ENCODE measurements around the gene PSG7. TPM values are rescaled to one million over a fixed set of nuclear protein-coding genes. Genes with fewer than 3 reads are reported as not detected.
"Not testable (repeated sequence)": the region's sequence is repeated elsewhere in the genome, so short reads cannot be mapped to it uniquely, and the experiment has no call there.

Gene PSG7
- total and polyA plus RNA-seq, 2 experiments from 2014 or later = not detected

GRCh38 chr19:42881279-42881678 is 55.7 kb downstream of the PSG7 start:
- peak; percentile 14 for TF ChIP-seq CTCF (IDR thresholded peaks at IDR 0.05; ENCODE audit: low read depth, low read length)
- H3K27me3 ChIP-seq; H3K9me3 ChIP-seq (ENCODE audit: low read depth); H3K4me3 ChIP-seq; H3K4me1 ChIP-seq (ENCODE audit: low read depth); H3K27ac ChIP-seq; DNase-seq (ENCODE audit: low read depth in 1 of 2, low spot score in 1 of 2); H3K36me3 ChIP-seq: not testable (repeated sequence)

- not testable (repeated sequence) for DNase-seq (ENCODE audit: low read depth in 1 of 2, low spot score in 1 of 2); H3K4me1 ChIP-seq (ENCODE audit: low read depth); H3K36me3 ChIP-seq; H3K27me3 ChIP-seq; H3K9me3 ChIP-seq (ENCODE audit: low read depth); H3K4me3 ChIP-seq; H3K27ac ChIP-seq
Observed at GRCh38 chr19:42880621-42881020, 56.4 kb downstream of the PSG7 start.

DNA sequence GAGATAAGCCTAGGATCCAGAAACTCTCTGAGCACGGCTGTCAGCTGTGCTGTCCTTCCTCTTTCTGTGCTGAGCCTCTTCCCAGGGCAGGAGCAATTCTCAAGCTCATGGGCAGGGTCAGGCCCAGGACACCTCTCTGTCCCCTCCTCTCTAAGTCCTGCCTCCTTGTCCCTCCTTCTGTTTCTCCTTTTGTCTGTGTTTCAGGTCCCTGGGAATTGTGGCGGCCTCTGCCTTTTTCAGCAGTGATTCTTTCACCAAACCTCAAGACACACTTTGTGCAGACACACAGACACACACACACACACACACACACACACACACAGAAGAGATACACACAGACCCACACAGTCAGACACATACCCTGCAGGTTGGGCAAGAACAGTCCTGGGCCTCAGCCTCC is 57.4 kb downstream of the PSG7 start, which contains the start of gene PSG1:
TSS of gene PSG1 (minus strand) at position 101 of the 400 bp plus-strand sequence. CDS start 132 bp downstream, outside the sequence.
- Histone ChIP-seq H3K4me3 (no peak within 1 kb of the TSS), H3K27me3 (no peaks in the 10 kb centered on the region), H3K9me3 (ENCODE audit: low read depth) (no peaks in the 10 kb centered on the region), H3K4me1 (ENCODE audit: low read depth) (no peaks in the 10 kb centered on the region), H3K36me3 (no peaks in the 10 kb centered on the region), H3K27ac (no peak within 1 kb of the TSS)
- TF ChIP-seq CTCF (IDR thresholded peaks at IDR 0.05; ENCODE audit: low read depth, low read length) = no peak
- no peak for DNase-seq (ENCODE audit: low read depth in 1 of 2, low spot score in 1 of 2)

DNA sequence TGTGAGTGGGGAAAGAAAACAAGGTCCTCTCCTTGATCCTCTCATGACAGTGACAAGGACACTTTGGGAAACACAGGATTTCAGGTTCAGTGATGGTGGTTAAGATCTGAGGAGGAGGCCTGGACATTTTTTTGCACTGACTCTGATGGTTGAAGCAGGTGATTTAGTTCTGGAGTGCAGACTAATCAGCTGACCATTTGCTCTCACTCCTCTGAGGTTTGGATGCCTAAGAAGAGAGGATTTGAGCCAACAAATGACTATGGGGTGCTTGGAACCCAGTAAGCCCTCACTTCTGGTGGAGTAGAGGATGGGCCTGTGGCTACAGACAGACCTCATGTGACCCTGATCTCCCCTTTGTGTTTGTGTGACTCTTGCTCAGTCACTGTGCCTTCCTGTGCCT is 60.4 kb downstream of the PSG7 start:
- H3K27me3 ChIP-seq; DNase-seq (ENCODE audit: low read depth in 1 of 2, low spot score in 1 of 2); H3K4me3 ChIP-seq; H3K4me1 ChIP-seq (ENCODE audit: low read depth); H3K27ac ChIP-seq; H3K36me3 ChIP-seq; H3K9me3 ChIP-seq (ENCODE audit: low read depth): not testable (repeated sequence)

- H3K27ac ChIP-seq = not testable (repeated sequence)
Observed at GRCh38 chr19:42875881-42876280, 61.1 kb downstream of the PSG7 start.

DNA sequence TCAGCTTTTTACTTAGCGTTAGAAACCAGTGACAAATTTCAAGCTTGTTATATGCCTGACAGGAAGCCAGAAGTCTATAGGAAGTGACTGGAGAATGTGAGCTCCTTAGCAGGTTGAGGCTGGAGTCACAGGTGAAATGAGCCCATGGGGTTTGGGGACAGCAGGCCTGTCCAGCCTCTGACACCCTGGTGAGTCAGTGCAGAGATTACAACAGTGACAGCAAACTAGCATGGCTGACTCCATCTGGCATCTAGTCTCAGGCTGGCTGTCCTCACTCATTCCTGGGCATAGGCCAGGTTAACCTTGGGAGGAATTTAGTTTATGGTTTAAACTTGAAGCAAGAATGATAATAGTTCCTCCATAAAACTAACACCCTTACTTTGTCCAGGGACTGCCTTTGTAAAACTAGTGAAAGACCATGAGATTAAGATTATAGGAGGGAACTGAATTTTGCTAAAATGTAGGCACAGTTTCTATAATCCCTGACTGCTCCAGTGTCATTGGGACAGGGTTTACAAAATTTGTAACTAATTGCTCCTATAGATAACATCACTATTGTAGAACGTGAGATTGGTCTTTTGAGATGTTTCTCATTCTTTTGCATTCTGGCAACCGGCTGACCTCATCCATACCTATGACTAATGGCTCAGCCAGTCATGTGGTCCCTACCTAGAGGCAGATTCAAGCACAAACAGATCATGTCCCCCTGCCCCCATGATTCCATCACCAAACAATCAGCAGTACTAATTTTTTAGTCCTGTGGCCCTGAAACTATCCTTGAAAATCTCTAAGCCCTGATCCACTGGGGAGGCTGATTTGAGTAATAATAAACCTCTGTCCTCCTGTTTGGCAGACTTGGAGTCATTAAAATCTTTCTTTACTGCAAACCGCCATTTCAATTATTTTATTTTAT is 61.9 kb downstream of the PSG7 start:
- H3K9me3 ChIP-seq (ENCODE audit: low read depth); H3K27me3 ChIP-seq; H3K27ac ChIP-seq; H3K4me3 ChIP-seq; H3K36me3 ChIP-seq; H3K4me1 ChIP-seq (ENCODE audit: low read depth); DNase-seq (ENCODE audit: low read depth in 1 of 2, low spot score in 1 of 2): not testable (repeated sequence)

More at GRCh38 chr19:42875881-42876280, 61.1 kb downstream of the PSG7 start:
- not testable (repeated sequence) for H3K9me3 ChIP-seq (ENCODE audit: low read depth); H3K4me3 ChIP-seq; H3K27me3 ChIP-seq; DNase-seq (ENCODE audit: low read depth in 1 of 2, low spot score in 1 of 2); H3K36me3 ChIP-seq; H3K4me1 ChIP-seq (ENCODE audit: low read depth)

DNA sequence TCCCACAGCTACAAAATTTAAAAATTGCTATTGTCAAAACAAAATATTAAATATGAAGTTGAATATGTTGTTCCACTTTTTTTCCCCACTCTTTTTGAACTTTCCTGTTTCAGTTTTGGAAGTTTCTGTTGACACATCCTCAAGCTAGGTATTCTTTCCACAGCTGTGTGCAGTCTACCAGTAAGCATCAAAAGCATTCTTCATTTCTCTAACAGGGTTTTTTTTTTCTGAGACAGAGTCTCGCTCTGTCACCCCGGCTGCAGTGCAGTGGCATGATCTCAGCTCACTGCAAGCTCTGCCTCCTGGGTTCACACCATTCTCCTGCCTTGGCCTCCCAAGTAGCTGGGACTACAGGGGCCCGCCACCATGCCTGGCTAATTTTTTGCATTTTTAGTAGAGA is 62.9 kb downstream of the PSG7 start:
- H3K27me3 ChIP-seq; H3K27ac ChIP-seq; H3K4me1 ChIP-seq (ENCODE audit: low read depth); DNase-seq (ENCODE audit: low read depth in 1 of 2, low spot score in 1 of 2); H3K36me3 ChIP-seq; H3K4me3 ChIP-seq; H3K9me3 ChIP-seq (ENCODE audit: low read depth): not testable (repeated sequence)

Other genes with a start within 250 kb of the PSG7 start
- not detected in 2 replicates for gene PSG3, start 196.7 kb downstream of the PSG7 start, total RNA-seq
- gene PSG3, start 196.7 kb downstream of the PSG7 start, polyA plus RNA-seq = not detected in 2 replicates
- not detected in 2 replicates for gene PSG8, start 171.5 kb downstream of the PSG7 start, total RNA-seq
- not detected in 2 replicates for gene PSG8, start 171.5 kb downstream of the PSG7 start, polyA plus RNA-seq
- gene PSG1, start 57.5 kb downstream of the PSG7 start, total RNA-seq = not detected in 2 replicates
- gene PSG1, start 57.5 kb downstream of the PSG7 start, polyA plus RNA-seq = not detected in 2 replicates
- not detected in 2 replicates for gene PSG6, start 19.3 kb downstream of the PSG7 start, total RNA-seq
- not detected in 2 replicates for gene PSG6, start 19.3 kb downstream of the PSG7 start, polyA plus RNA-seq
- gene PSG11, start 89.3 kb upstream of the PSG7 start, total RNA-seq = not detected in 2 replicates
- not detected in 2 replicates for gene PSG11, start 89.3 kb upstream of the PSG7 start, polyA plus RNA-seq
- gene PSG2, start 145.5 kb upstream of the PSG7 start, total RNA-seq = not detected in 2 replicates
- gene PSG2, start 145.5 kb upstream of the PSG7 start, polyA plus RNA-seq = not detected in 2 replicates
- gene PSG5, start 249.3 kb upstream of the PSG7 start, total RNA-seq = not detected in 2 replicates
- gene PSG5, start 249.3 kb upstream of the PSG7 start, polyA plus RNA-seq = not detected in 2 replicates

Data from cardiac muscle cell (in vitro differentiated cells and primary cell).